Smooth muscle cell (in vitro differentiated cells): ENCODE data around the gene RBM12. TPM values are rescaled to one million over a fixed set of nuclear protein-coding genes. Genes with fewer than 3 reads are reported as not detected.

Experiments
- DNase-seq: peaks from one replicate; lab custom pipeline; 2025; ENCODE audit not compliant: unreplicated experiment; lab: John Stamatoyannopoulos, UW
- H2AFZ ChIP-seq: fragments of 200-600 bp; sonication (generic); 2 replicates; pipeline ENCODE4 v1.6.0; 2016; ENCODE audit warnings: antibody characterized with exemption, low read depth, mild to moderate bottlenecking
- H3F3A ChIP-seq: fragments of 200-600 bp; sonication (generic); 2 replicates; pipeline ENCODE4 v1.6.0; 2017; ENCODE audit warnings: antibody characterized with exemption, low read depth
- H3K27ac ChIP-seq: fragments of 200-600 bp; sonication (generic); 2 replicates; pipeline ENCODE4 v1.5.1; 2016; ENCODE audit warnings: low read depth, mild to moderate bottlenecking
- H3K27me3 ChIP-seq: fragments of 200-600 bp; sonication (generic); 2 replicates; pipeline ENCODE4 v1.6.1; 2016; ENCODE audit warnings: low read depth, mild to moderate bottlenecking
- H3K36me3 ChIP-seq: fragments of 200-600 bp; sonication (generic); 2 replicates; pipeline ENCODE4 v1.5.1; 2016; ENCODE audit warnings: low read depth
- H3K4me1 ChIP-seq: fragments of 200-600 bp; sonication (generic); 2 replicates; pipeline ENCODE4 v1.5.1; 2016; ENCODE audit warnings: low read depth
- H3K4me2 ChIP-seq: fragments of 200-600 bp; sonication (generic); 2 replicates; pipeline ENCODE4 v1.6.0; 2016; ENCODE audit warnings: mild to moderate bottlenecking
- H3K4me3 ChIP-seq: fragments of 200-600 bp; sonication (generic); 2 replicates; pipeline ENCODE4 v1.5.1; 2016; ENCODE audit warnings: mild to moderate bottlenecking
- H3K79me2 ChIP-seq: fragments of 200-600 bp; sonication (generic); 2 replicates; pipeline ENCODE4 v1.6.0; 2016; ENCODE audit warnings: low read depth, mild to moderate bottlenecking
- H3K9ac ChIP-seq: fragments of 200-600 bp; sonication (generic); 2 replicates; pipeline ENCODE4 v1.6.0; 2016; ENCODE audit warnings: low read depth
- H3K9me3 ChIP-seq: fragments of 200-600 bp; sonication (generic); replicated peaks from 2 replicates; pipeline ENCODE4 v1.5.1; 2016; ENCODE audit warnings: low read depth
- H4K20me1 ChIP-seq: fragments of 200-600 bp; sonication (generic); 2 replicates; pipeline ENCODE4 v1.6.0; 2016; ENCODE audit warnings: low read depth
- WGBS: methylation state at CpG from one replicate; pipeline ENCODE4 v1.1.7; 2016; ENCODE audit warnings: low lambda C conversion rate; 5-methylcytosine and 5-hydroxymethylcytosine counted together
- polyA plus RNA-seq: library from polyadenylated mRNA; unstranded; fragments of >200 nt; fragmentation: Nextera tagmentation; extraction: Ambion mirVana; gene quantifications from 2 replicates; pipeline ENCODE4 v1.2.1, GENCODE V29; 2016
- total RNA-seq: library from RNA; depleted of rRNA; stranded (reverse); fragments of >200 nt; gene quantifications from 2 replicates; pipeline ENCODE4 v1.2.3, GENCODE V29; 2014
- TF ChIP-seq, protein P1 (sequence below): fragments of 200-600 bp; sonication (generic); IDR thresholded peaks from 2 replicates; pipeline ENCODE4 v1.5.1; 2017; ENCODE audit warnings: borderline replicate concordance, mild to moderate bottlenecking, antibody characterized with exemption; ENCODE audit not compliant: insufficient read depth, poor library complexity, severe bottlenecking

Gene RBM12
- total and polyA plus RNA-seq, 2 experiments from 2014 or later: 14.5 to 44.2 TPM

DNA sequence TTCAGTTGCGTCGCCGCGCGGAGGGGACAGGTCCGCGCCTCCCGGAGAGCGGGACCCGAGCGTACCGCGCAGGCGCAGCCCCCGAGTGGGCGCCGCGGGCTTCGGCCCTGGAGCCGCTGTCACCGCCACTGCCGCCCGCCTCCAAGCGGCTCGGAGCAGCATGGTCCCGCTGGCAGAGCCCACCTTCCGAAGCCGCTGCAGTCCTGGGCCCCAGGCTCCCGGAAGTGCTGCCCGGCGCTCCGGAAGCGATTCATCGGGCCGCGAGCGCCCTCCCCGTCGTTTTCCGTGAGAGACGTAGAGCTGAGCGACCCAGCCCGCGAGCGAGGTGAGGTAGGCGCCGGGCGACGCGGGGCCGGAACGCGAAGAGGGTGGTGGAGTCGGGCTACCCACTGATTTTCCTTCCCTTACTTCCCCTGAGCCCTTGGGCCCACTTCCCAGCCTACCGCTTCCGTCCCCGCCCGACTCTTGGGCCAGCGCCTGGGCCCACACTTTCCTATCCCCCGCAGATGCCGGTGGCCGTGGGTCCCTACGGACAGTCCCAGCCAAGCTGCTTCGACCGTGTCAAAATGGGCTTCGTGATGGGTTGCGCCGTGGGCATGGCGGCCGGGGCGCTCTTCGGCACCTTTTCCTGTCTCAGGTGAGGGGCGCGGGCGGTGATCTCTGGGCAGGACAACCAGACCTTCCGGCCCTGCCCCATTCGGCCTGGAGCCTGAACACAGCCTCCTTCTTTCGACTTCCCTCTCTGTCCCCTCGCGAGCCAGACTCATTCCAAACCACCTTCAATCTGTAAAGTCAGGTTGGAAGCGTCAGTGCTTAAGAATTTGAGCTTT, 34.6 kb upstream of the RBM12 start, which contains the start of the genes NFS1 and ROMO1:
TSS of gene NFS1 (minus strand) at position 226 of the 830 bp plus-strand sequence. CDS start at position 162, 64 bp downstream.
TSS of gene ROMO1 (plus strand) at position 279 of the 830 bp plus-strand sequence. CDS start at position 507, 228 bp downstream.
- no peaks in the 10 kb centered on the region for H3K9me3 ChIP-seq
- TF ChIP-seq, protein P1, sequence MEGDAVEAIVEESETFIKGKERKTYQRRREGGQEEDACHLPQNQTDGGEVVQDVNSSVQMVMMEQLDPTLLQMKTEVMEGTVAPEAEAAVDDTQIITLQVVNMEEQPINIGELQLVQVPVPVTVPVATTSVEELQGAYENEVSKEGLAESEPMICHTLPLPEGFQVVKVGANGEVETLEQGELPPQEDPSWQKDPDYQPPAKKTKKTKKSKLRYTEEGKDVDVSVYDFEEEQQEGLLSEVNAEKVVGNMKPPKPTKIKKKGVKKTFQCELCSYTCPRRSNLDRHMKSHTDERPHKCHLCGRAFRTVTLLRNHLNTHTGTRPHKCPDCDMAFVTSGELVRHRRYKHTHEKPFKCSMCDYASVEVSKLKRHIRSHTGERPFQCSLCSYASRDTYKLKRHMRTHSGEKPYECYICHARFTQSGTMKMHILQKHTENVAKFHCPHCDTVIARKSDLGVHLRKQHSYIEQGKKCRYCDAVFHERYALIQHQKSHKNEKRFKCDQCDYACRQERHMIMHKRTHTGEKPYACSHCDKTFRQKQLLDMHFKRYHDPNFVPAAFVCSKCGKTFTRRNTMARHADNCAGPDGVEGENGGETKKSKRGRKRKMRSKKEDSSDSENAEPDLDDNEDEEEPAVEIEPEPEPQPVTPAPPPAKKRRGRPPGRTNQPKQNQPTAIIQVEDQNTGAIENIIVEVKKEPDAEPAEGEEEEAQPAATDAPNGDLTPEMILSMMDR: no peak
- DNase-seq: peak; percentile 48
- H3K27ac ChIP-seq: peak within 1 kb of the TSS; percentile 94
- H3K9ac ChIP-seq: peak within 1 kb of the TSS; percentile 94
- peaks cover 28% of the 10 kb centered on the region for H4K20me1 ChIP-seq
- peaks cover 12% of the 10 kb centered on the region for H3K36me3 ChIP-seq
- peaks cover 10% of the 10 kb centered on the region for H3K4me1 ChIP-seq
- H3K4me3 ChIP-seq: peak within 1 kb of the TSS; percentile 81
- peaks cover 18% of the 10 kb centered on the region for H3K79me2 ChIP-seq
- H3K27me3 ChIP-seq: no peaks in the 10 kb centered on the region
- peaks cover 41% of the 10 kb centered on the region for H3F3A ChIP-seq
- WGBS: under 1% methylated on average over 67 of the region's 81 CpGs
- H2AFZ ChIP-seq: peak within 1 kb of the TSS; percentile 80
- H3K4me2 ChIP-seq: peak within 1 kb of the TSS; percentile 93

DNA sequence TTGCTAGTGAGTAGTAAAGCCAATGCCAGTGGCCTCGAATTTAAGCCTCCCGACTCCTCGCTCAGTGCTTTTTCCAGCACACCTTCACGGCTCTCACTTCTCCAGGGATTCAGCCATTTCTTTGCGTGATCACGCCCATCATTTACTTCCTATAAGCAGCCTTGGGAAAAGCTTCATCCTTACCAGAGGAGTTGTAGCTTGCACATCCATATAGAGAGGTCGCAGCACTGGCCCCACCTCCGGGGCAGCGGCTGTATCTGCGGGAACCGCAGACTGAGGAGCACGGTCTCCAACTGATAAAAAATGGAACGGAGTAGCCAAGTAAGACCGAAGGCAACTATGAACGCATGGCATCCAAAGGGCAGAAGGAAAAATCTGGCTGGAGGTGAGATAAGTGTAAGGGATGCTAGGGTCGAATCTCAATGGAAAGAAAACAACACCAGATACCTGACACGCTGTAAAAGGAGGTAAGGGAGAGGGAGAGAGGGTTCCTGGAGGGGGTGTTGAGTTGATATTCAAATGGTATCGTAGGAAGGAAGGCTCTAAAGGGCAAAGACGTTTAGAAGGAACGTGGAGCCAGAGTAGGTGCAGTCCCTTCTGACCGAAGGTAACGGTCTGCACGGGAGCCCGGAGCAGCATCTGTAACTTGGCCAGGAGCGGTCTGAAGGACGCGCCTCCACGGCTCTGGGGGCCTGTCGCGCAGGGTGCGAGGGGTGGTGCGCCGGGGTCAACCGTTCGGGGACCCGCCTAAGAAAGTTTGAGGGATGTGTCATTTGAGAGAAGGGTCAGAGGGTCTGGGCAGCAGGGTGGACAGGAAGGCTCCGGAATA, 33.8 kb upstream of the RBM12 start:
- Histone ChIP-seq H3K9me3 (no peaks in the 10 kb centered on the region), H3K36me3 (peaks cover 4% of the 10 kb centered on the region), H3K27ac (peak overlapping the region; percentile 94), H3K4me1 (peaks cover 10% of the 10 kb centered on the region), H3K27me3 (no peaks in the 10 kb centered on the region), H2AFZ (peak overlapping the region; percentile 80), H3F3A (peaks cover 32% of the 10 kb centered on the region), H3K4me2 (peak overlapping the region; percentile 93), H3K4me3 (peak overlapping the region; percentile 81), H4K20me1 (peaks cover 19% of the 10 kb centered on the region), H3K9ac (peak overlapping the region; percentile 94), H3K79me2 (peaks cover 10% of the 10 kb centered on the region)
- DNase-seq: no peak
- 11% methylated on average over 37 of the region's 37 CpGs for WGBS
- TF ChIP-seq, protein P1: no peak

DNA sequence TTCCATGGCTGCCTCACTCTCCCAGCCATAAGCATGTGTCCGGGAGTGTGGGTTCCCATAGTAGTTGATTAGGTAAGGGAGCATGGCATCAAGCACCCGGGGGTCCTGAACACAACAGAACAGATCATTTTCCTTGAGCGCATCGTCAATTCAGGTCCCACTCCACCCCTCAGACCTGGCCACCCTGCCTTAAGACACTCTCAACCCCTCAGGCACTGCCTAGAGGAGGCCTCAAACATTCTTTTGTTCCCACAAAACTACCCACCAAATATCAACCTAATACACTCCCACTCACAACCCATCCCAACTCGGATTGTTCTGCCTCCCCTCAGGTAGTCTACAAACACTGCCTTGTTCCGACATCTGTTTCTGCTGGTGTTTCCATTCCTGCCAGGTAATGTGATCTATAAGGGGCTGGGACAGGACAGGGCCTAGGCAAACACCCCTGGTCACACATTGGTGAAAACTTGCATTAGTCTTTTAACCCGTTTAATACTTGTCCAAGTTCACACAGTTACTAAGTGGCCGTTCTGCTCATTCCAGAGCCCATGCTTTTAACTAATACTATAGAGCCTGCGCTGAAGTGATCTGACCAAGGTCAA, 33.1 kb upstream of the RBM12 start:
- H2AFZ ChIP-seq: no peak overlapping the region
- WGBS: 89% methylated on average over 9 of the region's 9 CpGs
- no peak overlapping the region for H3K9ac ChIP-seq
- peaks cover 10% of the 10 kb centered on the region for H3K4me1 ChIP-seq
- TF ChIP-seq, protein P1: no peak
- H3K4me2 ChIP-seq: peak overlapping the region; percentile 93
- H3K27me3 ChIP-seq: no peaks in the 10 kb centered on the region
- H3K4me3 ChIP-seq: peak overlapping the region; percentile 81
- no peak overlapping the region for H3K27ac ChIP-seq
- peaks cover 12% of the 10 kb centered on the region for H4K20me1 ChIP-seq
- peaks cover 9% of the 10 kb centered on the region for H3K79me2 ChIP-seq
- H3F3A ChIP-seq: peaks cover 25% of the 10 kb centered on the region
- no peaks in the 10 kb centered on the region for H3K9me3 ChIP-seq
- H3K36me3 ChIP-seq: no peaks in the 10 kb centered on the region
- no peak for DNase-seq
